Central memory CD8-positive, alpha-beta T cell (primary cell): ENCODE measurements around the gene HNRNPC.
A peak's percentile ranks its signal among the peaks of the same experiment; 100 is the strongest.
"Not testable (repeated sequence)": the region's sequence is repeated elsewhere in the genome, so short reads cannot be mapped to it uniquely, and the experiment has no call there.

Experiments used
- ATAC-seq: fragments of 150-1000 bp; cut with Tn5 transposase; replicated peaks from 2 replicates; pipeline ENCODE4 v1.10.0; 2022; ENCODE audit warnings: mild to moderate bottlenecking, moderate FRiP score, moderate number of reproducible peaks; ENCODE audit not compliant: poor library complexity, severe bottlenecking; ENCODE audit errors: extremely low read depth
- DNase-seq, 2 donors: peaks; one replicate each; pipeline ENCODE4 v3.0.0; 2021; ENCODE audit warnings: low spot score in 2 of 2
- H3K27ac Mint-ChIP-seq: one replicate; pipeline ENCODE4 v1.8.0; 2022; ENCODE audit warnings: low read depth, mild to moderate bottlenecking, moderate library complexity, mixed read lengths
- H3K27me3 Mint-ChIP-seq: one replicate; pipeline ENCODE4 v1.8.0; 2022; ENCODE audit warnings: mixed read lengths
- H3K36me3 Mint-ChIP-seq: one replicate; pipeline ENCODE4 v1.8.0; 2022; ENCODE audit warnings: mild to moderate bottlenecking, moderate library complexity, mixed read lengths; ENCODE audit not compliant: insufficient read depth
- H3K4me1 Mint-ChIP-seq: one replicate; pipeline ENCODE4 v1.8.0; 2022; ENCODE audit warnings: mixed read lengths
- H3K4me3 Mint-ChIP-seq: one replicate; pipeline ENCODE4 v1.8.0; 2022; ENCODE audit warnings: mild to moderate bottlenecking, moderate library complexity, mixed read lengths
- H3K9me3 Mint-ChIP-seq: one replicate; pipeline ENCODE4 v1.8.0; 2022; ENCODE audit warnings: mixed read lengths

HNRNPC gene

GRCh38 chr14:21233457-21234076 lies 35.7 kb downstream of the HNRNPC start:
- no peaks in the 10 kb centered on the region for H3K9me3 Mint-ChIP-seq
- DNase-seq: no peak
- H3K27me3 Mint-ChIP-seq: no peaks in the 10 kb centered on the region
- H3K36me3 Mint-ChIP-seq: peaks cover 78% of the 10 kb centered on the region
- ATAC-seq: no peak
- peak overlapping the region; percentile 47 for H3K4me3 Mint-ChIP-seq
- H3K27ac Mint-ChIP-seq: peak overlapping the region; percentile 86
- H3K4me1 Mint-ChIP-seq: peaks cover 83% of the 10 kb centered on the region

- H3K27ac Mint-ChIP-seq: peak overlapping the region; percentile 95
- peaks cover 67% of the 10 kb centered on the region for H3K4me1 Mint-ChIP-seq
- no peaks in the 10 kb centered on the region for H3K9me3 Mint-ChIP-seq
- peak in 1 of 2 donors; percentile 33 for DNase-seq
- no peaks in the 10 kb centered on the region for H3K27me3 Mint-ChIP-seq
- H3K4me3 Mint-ChIP-seq: peak overlapping the region; percentile 76
- peaks cover 87% of the 10 kb centered on the region for H3K36me3 Mint-ChIP-seq
- ATAC-seq: peak; percentile 50
Measured at GRCh38 chr14:21231020-21231652, 38.1 kb downstream of the HNRNPC start.

- ATAC-seq: peak; percentile 87
- H3K4me1 Mint-ChIP-seq: peaks cover 58% of the 10 kb centered on the region
- H3K9me3 Mint-ChIP-seq: no peaks in the 10 kb centered on the region
Measured at GRCh38 chr14:21229821-21230220, 39.4 kb downstream of the HNRNPC start.

GRCh38 chr14:21227981-21228380 lies 41.3 kb downstream of the HNRNPC start:
- ATAC-seq: no peak
- Mint-ChIP-seq H3K27me3 (no peaks in the 10 kb centered on the region), H3K4me1 (peaks cover 59% of the 10 kb centered on the region), H3K36me3 (peaks cover 90% of the 10 kb centered on the region), H3K4me3 (no peak overlapping the region), H3K27ac (peak overlapping the region; percentile 72), H3K9me3 (no peaks in the 10 kb centered on the region)
- no peak for DNase-seq

More at GRCh38 chr14:21229821-21230220, 39.4 kb downstream of the HNRNPC start:
- Mint-ChIP-seq H3K36me3 (peaks cover 92% of the 10 kb centered on the region), H3K4me3 (peak overlapping the region; percentile 76), H3K27me3 (no peaks in the 10 kb centered on the region), H3K27ac (peak overlapping the region; percentile 95)
- DNase-seq: no peak

- H3K9me3 Mint-ChIP-seq: no peaks in the 10 kb centered on the region
- no peak overlapping the region for H3K4me3 Mint-ChIP-seq
- H3K27ac Mint-ChIP-seq: peak overlapping the region; percentile 72
Measured at GRCh38 chr14:21227150-21227549, 42.1 kb downstream of the HNRNPC start.

GRCh38 chr14:21226467-21226866 lies 42.8 kb downstream of the HNRNPC start:
- peaks cover 62% of the 10 kb centered on the region for H3K4me1 Mint-ChIP-seq
- DNase-seq: no peak
- no peaks in the 10 kb centered on the region for H3K27me3 Mint-ChIP-seq
- H3K36me3 Mint-ChIP-seq: peaks cover 90% of the 10 kb centered on the region
- H3K27ac Mint-ChIP-seq: no peak overlapping the region
- H3K4me3 Mint-ChIP-seq: no peak overlapping the region
- H3K9me3 Mint-ChIP-seq: no peaks in the 10 kb centered on the region
- no peak for ATAC-seq

More at GRCh38 chr14:21227150-21227549, 42.1 kb downstream of the HNRNPC start:
- peaks cover 64% of the 10 kb centered on the region for H3K4me1 Mint-ChIP-seq
- no peak for ATAC-seq
- H3K36me3 Mint-ChIP-seq: peaks cover 90% of the 10 kb centered on the region
- no peaks in the 10 kb centered on the region for H3K27me3 Mint-ChIP-seq
- no peak for DNase-seq

GRCh38 chr14:21225164-21225563 lies 44.1 kb downstream of the HNRNPC start:
- peaks cover 62% of the 10 kb centered on the region for H3K4me1 Mint-ChIP-seq
- DNase-seq, H3K9me3 Mint-ChIP-seq, H3K4me3 Mint-ChIP-seq, H3K27me3 Mint-ChIP-seq, ATAC-seq: not testable (repeated sequence)
- H3K27ac Mint-ChIP-seq: peak overlapping the region; percentile 51
- peaks cover 90% of the 10 kb centered on the region for H3K36me3 Mint-ChIP-seq

- no peak for ATAC-seq
- Mint-ChIP-seq H3K27ac (peak overlapping the region; percentile 68), H3K36me3 (peaks cover 82% of the 10 kb centered on the region), H3K27me3 (no peaks in the 10 kb centered on the region), H3K4me3 (peak overlapping the region; percentile 55), H3K9me3 (no peaks in the 10 kb centered on the region), H3K4me1 (peaks cover 62% of the 10 kb centered on the region)
- no peak for DNase-seq
Measured at GRCh38 chr14:21220874-21221477, 48.3 kb downstream of the HNRNPC start.

- no peak for DNase-seq
- no peak for ATAC-seq
- Mint-ChIP-seq H3K27me3 (no peaks in the 10 kb centered on the region), H3K4me3 (no peak overlapping the region), H3K27ac (peak overlapping the region; percentile 68), H3K36me3 (peaks cover 82% of the 10 kb centered on the region), H3K4me1 (peaks cover 70% of the 10 kb centered on the region), H3K9me3 (no peaks in the 10 kb centered on the region)
Measured at GRCh38 chr14:21219561-21220111, 49.6 kb downstream of the HNRNPC start.

GRCh38 chr14:21219120-21219519 lies 50.1 kb downstream of the HNRNPC start:
- H3K27me3 Mint-ChIP-seq: no peaks in the 10 kb centered on the region
- no peak overlapping the region for H3K4me3 Mint-ChIP-seq
- H3K9me3 Mint-ChIP-seq: no peaks in the 10 kb centered on the region
- DNase-seq: no peak
- ATAC-seq: no peak
- H3K27ac Mint-ChIP-seq: peak overlapping the region; percentile 68
- H3K4me1 Mint-ChIP-seq: peaks cover 70% of the 10 kb centered on the region
- H3K36me3 Mint-ChIP-seq: peaks cover 81% of the 10 kb centered on the region

GRCh38 chr14:21215879-21216251 lies 53.4 kb downstream of the HNRNPC start:
- Mint-ChIP-seq H3K4me3 (peak overlapping the region; percentile 74), H3K36me3 (peaks cover 82% of the 10 kb centered on the region), H3K27ac (peak overlapping the region; percentile 97), H3K4me1 (peaks cover 67% of the 10 kb centered on the region), H3K27me3 (no peaks in the 10 kb centered on the region), H3K9me3 (no peaks in the 10 kb centered on the region)
- DNase-seq: no peak
- ATAC-seq: peak; percentile 64

- ATAC-seq: peak; percentile 42
- H3K4me3 Mint-ChIP-seq: peak overlapping the region; percentile 74
- peaks cover 64% of the 10 kb centered on the region for H3K4me1 Mint-ChIP-seq
- no peaks in the 10 kb centered on the region for H3K9me3 Mint-ChIP-seq
- DNase-seq: no peak
- H3K27ac Mint-ChIP-seq: peak overlapping the region; percentile 97
- peaks cover 78% of the 10 kb centered on the region for H3K36me3 Mint-ChIP-seq
- no peaks in the 10 kb centered on the region for H3K27me3 Mint-ChIP-seq
Measured at GRCh38 chr14:21215130-21215878, 53.9 kb downstream of the HNRNPC start.
